Activated T-helper 1 cell treated with anti-CD3 and anti-CD28 coated beads, Interleukin-12 subunit alpha, Interleukin-12 subunit beta, Interleukin-2, Interleukin-4 antibody, amounts not matched to agents 30 ng/mL and 10 ng/mL and 1 ng/mL, durations not matched to agents 14 hours and 24 hours and 36 hours (primary cell): ENCODE results near the gene FAM153A. TPM values are rescaled to one million over a fixed set of nuclear protein-coding genes. Genes with fewer than 3 reads are reported as not detected.
"Not testable (repeated sequence)": the region's sequence is repeated elsewhere in the genome, so short reads cannot be mapped to it uniquely, and the experiment has no call there.

Experiments used
- DNase-seq: peaks from one replicate; pipeline ENCODE4 v3.0.0; 2021; ENCODE audit warnings: low spot score
- H3K27ac Mint-ChIP-seq: one replicate; pipeline ENCODE4 v1.8.0; 2021; ENCODE audit warnings: mild to moderate bottlenecking, mixed read lengths
- H3K27me3 Mint-ChIP-seq: one replicate; pipeline ENCODE4 v1.8.0; 2022; ENCODE audit warnings: mild to moderate bottlenecking, moderate library complexity, mixed read lengths; ENCODE audit not compliant: insufficient read depth
- H3K36me3 Mint-ChIP-seq: one replicate; pipeline ENCODE4 v1.8.0; 2021; ENCODE audit warnings: low read depth, mixed read lengths
- H3K4me1 Mint-ChIP-seq: one replicate; pipeline ENCODE4 v1.8.0; 2021; ENCODE audit warnings: low read depth, mixed read lengths
- H3K4me3 Mint-ChIP-seq: one replicate; pipeline ENCODE4 v1.8.0; 2021; ENCODE audit warnings: mild to moderate bottlenecking, moderate library complexity, mixed read lengths
- H3K9me3 Mint-ChIP-seq: one replicate; pipeline ENCODE4 v1.8.0; 2021; ENCODE audit warnings: mixed read lengths
- intact Hi-C: fragments of 100-400 bp; cut with micrococcal nuclease; formaldehyde crosslinking; loops from one replicate; pipeline ENCODE4 v1.15.1; 2024
- total RNA-seq: library from RNA; stranded (reverse); gene quantifications from 2 replicates; pipeline ENCODE4 v1.2.3, GENCODE V29; 2022

The FAM153A gene
- total RNA-seq, 1 donor from 2014 or later, result 6.5 TPM

GRCh38 chr5:177696100-177696499 is 86.6 kb downstream of the FAM153A start:
- DNase-seq, intact Hi-C loops, H3K4me3 Mint-ChIP-seq, H3K36me3 Mint-ChIP-seq, H3K27ac Mint-ChIP-seq, H3K4me1 Mint-ChIP-seq, H3K9me3 Mint-ChIP-seq, H3K27me3 Mint-ChIP-seq: not testable (repeated sequence)

DNA sequence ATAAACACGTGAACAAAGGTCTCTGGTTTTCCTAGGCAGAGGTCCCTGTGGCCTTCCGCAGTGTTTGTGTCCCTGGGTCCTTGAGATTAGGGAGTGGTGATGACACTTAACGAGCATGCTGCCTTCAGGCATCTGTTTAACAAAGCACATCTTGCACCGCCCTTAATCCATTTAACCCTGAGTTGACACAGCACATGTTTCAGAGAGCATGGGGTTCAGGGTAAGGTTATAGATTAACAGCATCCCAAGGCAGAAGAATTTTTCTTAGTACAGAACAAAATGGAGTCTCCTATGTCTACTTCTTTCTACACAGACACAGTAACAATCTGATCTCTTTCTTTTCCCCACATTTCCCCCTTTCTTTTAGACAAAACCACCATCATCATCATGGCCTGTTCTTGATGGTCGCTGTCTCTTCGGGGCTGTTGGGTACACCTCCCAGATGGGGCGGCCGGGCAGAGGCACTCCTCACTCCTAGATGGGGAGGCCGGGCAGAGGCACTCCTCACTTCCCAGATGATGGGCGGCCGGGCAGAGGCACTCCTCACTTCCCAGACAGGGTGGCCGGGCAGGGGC is 87.3 kb downstream of the FAM153A start:
- H3K36me3 Mint-ChIP-seq, H3K4me1 Mint-ChIP-seq, DNase-seq, H3K4me3 Mint-ChIP-seq, H3K27ac Mint-ChIP-seq, H3K9me3 Mint-ChIP-seq, H3K27me3 Mint-ChIP-seq, intact Hi-C loops: not testable (repeated sequence)

DNA sequence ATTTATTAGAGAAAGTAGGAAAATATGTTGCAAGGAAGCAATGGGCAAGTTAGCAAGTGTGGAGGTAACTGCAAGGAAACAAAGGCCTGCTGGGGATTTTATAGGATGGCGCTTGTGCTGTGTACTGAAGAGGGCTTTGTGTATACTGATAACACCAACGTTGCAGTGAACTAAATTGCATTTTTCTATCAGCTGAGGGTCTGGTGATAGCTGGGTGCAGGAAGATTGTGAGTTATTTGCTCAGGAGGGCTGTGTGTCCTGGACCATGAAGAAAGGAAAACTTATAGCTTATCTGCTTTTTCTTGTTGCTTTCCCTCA is 88.2 kb downstream of the FAM153A start:
- H3K27me3 Mint-ChIP-seq, H3K36me3 Mint-ChIP-seq, H3K9me3 Mint-ChIP-seq, H3K4me1 Mint-ChIP-seq, intact Hi-C loops, H3K4me3 Mint-ChIP-seq, H3K27ac Mint-ChIP-seq, DNase-seq: not testable (repeated sequence)

GRCh38 chr5:177693671-177694517 is 88.8 kb downstream of the FAM153A start:
- H3K27me3 Mint-ChIP-seq, H3K4me1 Mint-ChIP-seq, H3K36me3 Mint-ChIP-seq, H3K9me3 Mint-ChIP-seq, H3K27ac Mint-ChIP-seq, H3K4me3 Mint-ChIP-seq, DNase-seq, intact Hi-C loops: not testable (repeated sequence)

- H3K27me3 Mint-ChIP-seq, intact Hi-C loops, DNase-seq, H3K9me3 Mint-ChIP-seq, H3K4me1 Mint-ChIP-seq, H3K36me3 Mint-ChIP-seq, H3K27ac Mint-ChIP-seq, H3K4me3 Mint-ChIP-seq: not testable (repeated sequence)
These were observed 89.7 kb downstream of the FAM153A start for GRCh38 chr5:177692969-177693368.

- DNase-seq, H3K4me3 Mint-ChIP-seq, intact Hi-C loops, H3K27me3 Mint-ChIP-seq, H3K27ac Mint-ChIP-seq, H3K9me3 Mint-ChIP-seq, H3K4me1 Mint-ChIP-seq, H3K36me3 Mint-ChIP-seq: not testable (repeated sequence)
These were observed 90.2 kb downstream of the FAM153A start for GRCh38 chr5:177692507-177692906.

DNA sequence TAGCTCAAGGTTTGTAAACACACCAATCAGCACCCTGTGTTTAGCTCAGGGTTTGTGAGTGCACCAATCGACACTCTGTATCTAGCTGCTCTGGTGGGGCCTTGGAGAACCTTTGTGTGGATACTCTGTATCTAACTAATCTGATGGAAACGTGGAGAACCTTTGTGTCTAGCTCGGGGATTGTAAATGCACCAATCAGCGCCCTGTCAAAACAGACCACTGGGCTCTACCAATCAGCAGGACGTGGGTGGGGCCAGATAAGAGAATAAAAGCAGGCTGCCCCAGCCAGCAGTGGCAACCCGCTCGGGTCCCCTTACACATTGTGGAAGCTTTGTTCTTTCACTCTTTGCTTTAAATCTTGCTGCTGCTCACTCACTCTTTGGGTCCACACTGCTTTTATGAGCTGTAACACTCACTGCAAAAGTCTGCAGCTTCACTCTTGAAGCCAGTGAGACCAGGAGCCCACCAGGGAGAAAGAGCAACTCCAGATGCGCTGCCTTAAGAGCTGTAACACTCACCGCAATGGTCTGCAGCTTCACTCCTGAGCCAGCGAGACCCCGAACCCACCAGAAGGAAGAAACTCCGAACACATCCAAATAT is 93.6 kb downstream of the FAM153A start:
- H3K27ac Mint-ChIP-seq, H3K27me3 Mint-ChIP-seq, H3K4me1 Mint-ChIP-seq, H3K4me3 Mint-ChIP-seq, DNase-seq, intact Hi-C loops, H3K36me3 Mint-ChIP-seq, H3K9me3 Mint-ChIP-seq: not testable (repeated sequence)

DNA sequence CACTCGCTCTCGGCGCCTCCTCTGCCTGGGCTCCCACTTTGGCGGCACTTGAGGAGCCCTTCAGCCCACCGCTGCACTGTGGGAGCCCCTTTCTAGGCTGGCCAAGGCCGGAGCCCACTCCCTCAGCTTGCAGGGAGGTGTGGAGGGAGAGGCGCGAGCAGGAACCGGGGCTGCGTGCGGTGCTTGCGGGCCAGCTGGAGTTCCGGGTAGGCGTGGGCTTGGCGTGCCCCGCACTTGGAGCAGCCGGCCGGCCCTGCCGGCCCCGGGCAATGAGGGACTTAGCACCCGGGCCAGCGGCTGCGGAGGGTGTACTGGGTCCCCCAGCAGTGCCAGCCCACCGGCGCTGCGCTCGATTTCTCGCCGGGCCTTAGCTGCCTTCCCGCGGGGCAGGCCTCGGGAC is 94.6 kb downstream of the FAM153A start:
- H3K9me3 Mint-ChIP-seq, H3K4me1 Mint-ChIP-seq, H3K4me3 Mint-ChIP-seq, DNase-seq, H3K27ac Mint-ChIP-seq, intact Hi-C loops, H3K27me3 Mint-ChIP-seq, H3K36me3 Mint-ChIP-seq: not testable (repeated sequence)

DNA sequence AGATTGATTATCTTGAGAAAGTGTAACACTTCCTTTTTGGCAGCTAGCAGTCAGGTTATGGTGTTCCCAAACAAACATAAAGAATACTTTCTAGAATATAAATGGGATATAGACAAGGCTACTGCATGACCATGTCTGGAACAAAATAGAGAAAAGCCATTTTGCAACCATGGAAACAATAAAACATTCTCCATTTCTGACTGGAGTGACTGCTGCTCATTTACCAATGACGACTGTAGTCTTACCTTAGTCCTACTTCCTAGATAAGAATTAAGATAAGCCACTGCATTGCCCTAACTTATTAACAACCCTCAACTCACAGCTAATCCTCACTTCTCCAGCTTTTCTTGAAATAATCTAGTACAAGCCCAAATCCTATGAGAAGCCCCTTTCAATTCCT is 100.8 kb downstream of the FAM153A start:
- intact Hi-C loops, H3K4me1 Mint-ChIP-seq, H3K4me3 Mint-ChIP-seq, H3K36me3 Mint-ChIP-seq, H3K9me3 Mint-ChIP-seq, H3K27me3 Mint-ChIP-seq, DNase-seq, H3K27ac Mint-ChIP-seq: not testable (repeated sequence)

Other genes starting within 250 kb of the FAM153A start
- 70.9 and 79.4 TPM in 2 replicates for gene FAM193B, start 228.3 kb downstream of the FAM153A start, total RNA-seq
- gene TMED9, start 190.7 kb downstream of the FAM153A start, total RNA-seq, result 174 and 175 TPM in 2 replicates
- gene B4GALT7, start 182.8 kb downstream of the FAM153A start, total RNA-seq, result 27.7 and 28.4 TPM in 2 replicates
- not detected in 2 replicates for gene PROP1, start 213.3 kb upstream of the FAM153A start, total RNA-seq